Measurements from ENCODE around the gene STRN4.

STRN4 gene

DNA sequence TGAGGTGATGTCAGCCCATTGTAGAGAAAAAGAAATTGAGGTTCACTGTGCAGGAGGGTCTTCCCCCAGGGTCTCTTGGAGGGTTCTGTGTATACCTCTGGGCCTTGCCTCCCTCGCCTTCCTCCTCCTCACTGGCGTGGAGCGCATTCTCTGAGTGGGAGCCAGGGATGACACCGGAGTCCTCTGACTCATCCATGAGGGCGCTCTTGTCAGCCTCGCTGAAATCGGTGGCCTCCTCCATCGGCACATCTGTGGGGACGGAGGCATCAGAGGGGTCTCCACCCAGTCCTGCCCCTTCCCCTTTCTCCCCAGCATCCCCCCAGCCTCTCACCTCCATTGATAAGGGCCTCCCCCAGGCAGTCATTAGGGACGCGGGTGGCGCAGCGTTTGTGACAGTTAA, 45.5 kb downstream of the STRN4 start:
- Histone ChIP-seq H3K4me1 (ENCODE audit: insufficient read depth, insufficient read length) (no peaks in the 10 kb centered on the region), H3K9me3 (ENCODE audit: insufficient read depth, low read length) (no peaks in the 10 kb centered on the region), H3K27me3 (ENCODE audit: insufficient read depth, insufficient read length) (no peaks in the 10 kb centered on the region), H3K4me3 (ENCODE audit: insufficient read length, low read depth) (no peak overlapping the region), H3K36me3 (ENCODE audit: insufficient read depth, insufficient read length, low read length) (peaks cover 62% of the 10 kb centered on the region), H3K9ac (ENCODE audit: insufficient read length, low read depth) (no peak overlapping the region)
- TF ChIP-seq YY1 (IDR thresholded peaks at IDR 0.05; ENCODE audit: insufficient read depth, insufficient read length) (no peak), ZNF274 (IDR thresholded peaks at IDR 0.05; ENCODE audit: low read depth, low read length) (no peak), SUZ12 (IDR thresholded peaks at IDR 0.05; ENCODE audit: extremely low read depth, insufficient read depth, insufficient read length) (no peak)
- no peak for DNase-seq (ENCODE audit: low read depth, low spot score)

DNA sequence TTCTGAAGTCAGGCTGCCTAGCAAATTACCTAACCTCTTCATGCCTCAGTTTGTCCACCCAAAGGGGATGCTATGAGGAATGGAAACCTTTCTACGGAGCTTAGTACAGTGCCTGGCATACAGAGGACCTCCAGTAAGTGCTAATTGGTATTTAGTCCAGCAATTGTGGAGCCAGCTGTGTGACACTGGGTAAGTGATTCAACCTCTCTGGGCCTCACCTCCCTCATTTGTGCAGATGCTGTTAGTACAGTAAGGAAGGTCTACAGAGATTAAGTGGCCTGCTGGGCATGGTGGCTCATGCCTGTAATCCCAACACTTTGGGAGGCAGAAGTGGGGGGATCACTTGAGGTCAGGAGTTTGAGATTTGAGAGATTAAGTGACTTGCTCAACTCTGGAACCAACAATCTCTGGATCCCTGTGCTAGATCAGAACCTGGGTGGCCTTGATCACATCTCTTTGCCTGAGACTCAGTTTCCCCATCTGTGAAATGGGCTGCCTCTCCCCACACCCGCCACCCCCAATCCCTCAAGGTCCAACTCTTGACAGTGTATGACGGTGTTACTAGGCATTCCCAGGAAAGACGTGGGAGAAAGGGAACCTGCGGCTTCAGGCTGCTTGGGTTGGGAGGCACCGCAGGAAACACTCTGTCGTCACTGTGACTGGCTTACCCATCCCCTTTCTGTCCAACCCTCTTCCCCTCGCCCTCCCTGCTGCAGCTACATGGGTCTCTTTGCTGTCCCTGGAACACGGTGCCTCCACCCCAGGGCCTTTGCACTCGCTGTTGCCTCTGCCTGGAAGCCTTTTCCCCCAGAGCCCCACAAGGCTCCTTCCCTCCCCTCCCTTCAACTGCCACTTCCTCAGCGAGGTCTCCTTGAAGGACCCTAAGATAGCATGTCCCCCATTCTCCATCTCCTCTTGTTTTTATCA, 47.6 kb downstream of the STRN4 start:
- Histone ChIP-seq H3K4me3 (ENCODE audit: insufficient read length, low read depth) (no peak overlapping the region), H3K9ac (ENCODE audit: insufficient read length, low read depth) (no peak overlapping the region), H3K9me3 (ENCODE audit: insufficient read depth, low read length) (no peaks in the 10 kb centered on the region), H3K4me1 (ENCODE audit: insufficient read depth, insufficient read length) (no peaks in the 10 kb centered on the region), H3K27me3 (ENCODE audit: insufficient read depth, insufficient read length) (no peaks in the 10 kb centered on the region), H3K36me3 (ENCODE audit: insufficient read depth, insufficient read length, low read length) (peaks cover 65% of the 10 kb centered on the region)
- DNase-seq (ENCODE audit: low read depth, low spot score), result no peak
- no peak for TF ChIP-seq SUZ12 (IDR thresholded peaks at IDR 0.05; ENCODE audit: extremely low read depth, insufficient read depth, insufficient read length)
- no peak for TF ChIP-seq ZNF274 (IDR thresholded peaks at IDR 0.05; ENCODE audit: low read depth, low read length)
- no peak for TF ChIP-seq YY1 (IDR thresholded peaks at IDR 0.05; ENCODE audit: insufficient read depth, insufficient read length)

DNA sequence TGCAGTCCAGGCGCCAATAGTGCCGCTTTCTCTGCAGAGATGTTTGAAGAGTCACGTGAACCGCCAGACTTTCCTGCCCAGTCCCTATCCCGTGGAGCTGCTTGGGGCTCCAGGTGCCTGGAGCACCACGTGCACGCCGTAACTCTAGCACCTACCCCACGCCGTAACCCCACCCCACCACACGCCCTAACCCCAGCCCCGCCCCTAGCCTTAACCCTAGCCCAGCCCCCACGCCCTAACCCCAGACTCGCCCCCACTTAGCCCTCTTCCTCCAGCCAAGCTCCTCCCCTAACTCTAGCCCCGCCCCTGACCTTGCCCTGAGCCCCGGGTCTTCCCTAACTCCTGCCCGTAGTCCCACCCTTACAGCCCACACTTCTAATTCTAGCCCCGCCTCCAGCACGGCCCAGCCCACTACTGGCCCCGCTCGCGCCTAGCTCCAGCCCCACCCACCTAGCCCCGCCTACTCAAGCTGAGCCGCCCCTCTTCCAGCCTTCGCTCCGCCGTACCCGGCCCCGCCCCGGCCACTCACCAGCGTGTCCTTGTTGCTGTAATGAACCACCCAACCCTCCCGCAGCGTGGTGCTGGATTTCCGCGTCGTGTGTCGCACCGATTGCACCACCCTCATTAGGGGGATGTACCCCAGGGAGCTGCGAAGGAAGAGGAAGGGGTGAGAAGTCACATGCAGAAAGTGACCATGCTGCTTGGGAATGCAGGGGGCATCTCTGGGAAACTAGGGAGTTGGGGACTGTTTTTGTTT, 48.9 kb downstream of the STRN4 start:
- peak overlapping the region; percentile 11 for H3K9ac ChIP-seq (ENCODE audit: insufficient read length, low read depth)
- peak overlapping the region; percentile 15 for H3K4me3 ChIP-seq (ENCODE audit: insufficient read length, low read depth)

DNA sequence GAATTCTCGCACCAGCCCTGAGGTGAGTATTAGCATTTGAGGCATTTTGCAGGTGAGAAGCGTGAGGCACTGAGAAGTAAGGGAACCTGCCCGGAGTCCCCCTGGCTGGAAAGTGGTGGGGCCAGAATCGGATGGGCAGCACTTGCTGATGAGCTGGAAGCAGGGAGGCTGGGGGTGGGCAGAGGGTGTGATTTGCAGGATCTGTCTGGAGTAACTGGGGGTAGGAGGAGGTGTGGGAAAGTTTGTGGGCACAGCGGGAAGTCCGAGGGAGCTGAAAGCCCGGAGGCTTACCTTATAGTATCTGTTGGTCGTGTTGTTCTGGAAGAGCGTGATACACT, 49.4 kb downstream of the STRN4 start:
- Histone ChIP-seq H3K36me3 (ENCODE audit: insufficient read depth, insufficient read length, low read length) (peaks cover 71% of the 10 kb centered on the region), H3K9ac (ENCODE audit: insufficient read length, low read depth) (peak overlapping the region; percentile 11), H3K27me3 (ENCODE audit: insufficient read depth, insufficient read length) (no peaks in the 10 kb centered on the region), H3K4me1 (ENCODE audit: insufficient read depth, insufficient read length) (no peaks in the 10 kb centered on the region), H3K4me3 (ENCODE audit: insufficient read length, low read depth) (peak overlapping the region; percentile 15), H3K9me3 (ENCODE audit: insufficient read depth, low read length) (no peaks in the 10 kb centered on the region)
- no peak for DNase-seq (ENCODE audit: low read depth, low spot score)
- no peak for TF ChIP-seq SUZ12 (IDR thresholded peaks at IDR 0.05; ENCODE audit: extremely low read depth, insufficient read depth, insufficient read length)
- no peak for TF ChIP-seq ZNF274 (IDR thresholded peaks at IDR 0.05; ENCODE audit: low read depth, low read length)
- TF ChIP-seq YY1 (IDR thresholded peaks at IDR 0.05; ENCODE audit: insufficient read depth, insufficient read length), result no peak

More for the DNA sequence above, 48.9 kb downstream of the STRN4 start:
- Histone ChIP-seq H3K4me1 (ENCODE audit: insufficient read depth, insufficient read length) (no peaks in the 10 kb centered on the region), H3K9me3 (ENCODE audit: insufficient read depth, low read length) (no peaks in the 10 kb centered on the region), H3K36me3 (ENCODE audit: insufficient read depth, insufficient read length, low read length) (peaks cover 70% of the 10 kb centered on the region), H3K27me3 (ENCODE audit: insufficient read depth, insufficient read length) (no peaks in the 10 kb centered on the region)
- peak; percentile 90 for DNase-seq (ENCODE audit: low read depth, low spot score)
- TF ChIP-seq SUZ12 (IDR thresholded peaks at IDR 0.05; ENCODE audit: extremely low read depth, insufficient read depth, insufficient read length), result no peak
- TF ChIP-seq YY1 (IDR thresholded peaks at IDR 0.05; ENCODE audit: insufficient read depth, insufficient read length), result no peak
- no peak for TF ChIP-seq ZNF274 (IDR thresholded peaks at IDR 0.05; ENCODE audit: low read depth, low read length)

DNA sequence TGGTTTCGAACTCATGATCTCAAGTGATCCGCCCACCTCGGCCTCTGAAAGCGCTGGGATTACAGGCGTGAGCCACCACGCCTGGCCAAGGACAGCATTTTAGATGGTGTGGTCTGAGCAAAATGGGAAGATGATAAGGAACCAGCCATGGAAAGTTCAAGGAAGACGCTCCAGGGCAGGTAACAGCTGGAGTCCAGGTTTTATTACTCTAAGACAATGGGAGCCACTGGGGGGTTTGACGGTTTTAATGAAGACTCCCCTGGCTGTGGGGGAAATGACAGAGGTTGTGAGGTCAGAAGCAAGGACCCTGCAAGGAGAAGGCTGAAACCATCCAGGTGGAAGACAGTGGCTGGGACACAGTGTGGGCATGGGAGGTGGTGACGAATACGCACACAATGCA, 50.2 kb downstream of the STRN4 start:
- Histone ChIP-seq H3K4me1 (ENCODE audit: insufficient read depth, insufficient read length) (no peaks in the 10 kb centered on the region), H3K27me3 (ENCODE audit: insufficient read depth, insufficient read length) (no peaks in the 10 kb centered on the region), H3K9me3 (ENCODE audit: insufficient read depth, low read length) (no peaks in the 10 kb centered on the region), H3K9ac (ENCODE audit: insufficient read length, low read depth) (no peak overlapping the region), H3K4me3 (ENCODE audit: insufficient read length, low read depth) (no peak overlapping the region), H3K36me3 (ENCODE audit: insufficient read depth, insufficient read length, low read length) (peaks cover 75% of the 10 kb centered on the region)
- TF ChIP-seq YY1 (IDR thresholded peaks at IDR 0.05; ENCODE audit: insufficient read depth, insufficient read length), result no peak
- no peak for DNase-seq (ENCODE audit: low read depth, low spot score)

DNA sequence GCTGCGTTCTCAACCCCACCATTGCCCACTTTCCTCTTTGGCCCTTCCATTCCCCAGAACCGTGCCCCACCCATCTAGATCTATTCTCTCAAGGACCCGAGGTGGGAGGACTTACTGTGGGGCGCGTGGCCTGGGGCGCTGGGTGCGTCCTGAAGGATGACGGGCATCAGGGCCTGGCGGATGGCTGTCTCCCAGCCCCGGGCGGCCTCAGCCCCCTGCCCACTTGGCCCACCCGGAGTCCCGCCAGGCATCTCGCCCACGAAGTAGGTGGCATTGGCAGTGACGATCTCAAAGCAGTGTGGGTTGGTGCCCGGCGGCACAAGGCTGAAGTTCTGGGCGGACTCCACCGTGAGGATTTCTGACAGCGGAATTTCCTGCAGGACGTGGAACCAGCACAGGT, 52.5 kb downstream of the STRN4 start:
- Histone ChIP-seq H3K9me3 (ENCODE audit: insufficient read depth, low read length) (no peaks in the 10 kb centered on the region), H3K4me1 (ENCODE audit: insufficient read depth, insufficient read length) (no peaks in the 10 kb centered on the region), H3K9ac (ENCODE audit: insufficient read length, low read depth) (no peak overlapping the region), H3K27me3 (ENCODE audit: insufficient read depth, insufficient read length) (no peaks in the 10 kb centered on the region), H3K36me3 (ENCODE audit: insufficient read depth, insufficient read length, low read length) (peaks cover 74% of the 10 kb centered on the region), H3K4me3 (ENCODE audit: insufficient read length, low read depth) (no peak overlapping the region)
- no peak for DNase-seq (ENCODE audit: low read depth, low spot score)
- no peak for TF ChIP-seq SUZ12 (IDR thresholded peaks at IDR 0.05; ENCODE audit: extremely low read depth, insufficient read depth, insufficient read length)
- TF ChIP-seq YY1 (IDR thresholded peaks at IDR 0.05; ENCODE audit: insufficient read depth, insufficient read length), result no peak
- TF ChIP-seq ZNF274 (IDR thresholded peaks at IDR 0.05; ENCODE audit: low read depth, low read length), result no peak
